ENCODE data around the gene OST4.

- TF ChIP-seq CTCF (IDR thresholded peaks at IDR 0.05) (no peak), EP300 (IDR thresholded peaks at IDR 0.05) (no peak), POLR2A (IDR thresholded peaks at IDR 0.05) (no peak)
Observed at GRCh38 chr2:27053321-27053720, 18.1 kb downstream of the OST4 start.
